ENCODE measurements around the gene ME1. TPM values are rescaled to one million over a fixed set of nuclear protein-coding genes. Genes with fewer than 3 reads are reported as not detected.
A peak's percentile ranks its signal among the peaks of the same experiment; 100 is the strongest.

Gene ME1
- total RNA-seq, 1 donor: 27.9 TPM

DNA sequence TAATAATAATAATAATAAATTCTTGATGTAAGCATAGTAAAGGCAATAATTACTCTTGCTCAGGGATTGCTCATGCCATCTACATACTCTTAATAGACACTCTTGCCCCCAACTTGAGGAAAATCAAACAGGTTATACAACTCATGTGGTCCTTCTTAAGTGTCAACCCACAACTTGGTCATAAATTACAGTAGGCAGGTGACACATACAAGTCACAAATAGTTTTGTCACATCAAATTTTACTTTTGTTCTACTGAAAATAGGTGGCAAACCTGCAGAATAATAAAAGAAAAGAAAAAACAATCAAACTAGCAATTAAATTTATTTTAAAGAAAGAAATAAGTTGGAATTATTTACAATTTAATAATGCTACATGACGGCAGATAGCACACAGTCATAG is 1.6 kb downstream of the ME1 start:
- Histone ChIP-seq H3K4me2 (ENCODE audit: insufficient read depth, low read length) (peak overlapping the region; percentile 93), H3K79me2 (ENCODE audit: insufficient read depth, low read length) (peaks cover 7% of the 10 kb centered on the region), H3K4me1 (ENCODE audit: insufficient read depth, low read length) (peaks cover 4% of the 10 kb centered on the region), H4K20me1 (ENCODE audit: insufficient read depth, low read length) (no peaks in the 10 kb centered on the region), H3K27ac (ENCODE audit: low read depth, low read length) (peak overlapping the region; percentile 61), H3K4me3 (ENCODE audit: insufficient read depth, low read length) (peak overlapping the region; percentile 90), H2AFZ (ENCODE audit: low read length) (no peak overlapping the region), H3K9me3 (ENCODE audit: low read depth, low read length) (no peaks in the 10 kb centered on the region), H3K27me3 (ENCODE audit: insufficient read depth, low read length) (no peaks in the 10 kb centered on the region), H3K36me3 (ENCODE audit: insufficient read depth, low read length) (no peaks in the 10 kb centered on the region)
- TF ChIP-seq, protein P1, sequence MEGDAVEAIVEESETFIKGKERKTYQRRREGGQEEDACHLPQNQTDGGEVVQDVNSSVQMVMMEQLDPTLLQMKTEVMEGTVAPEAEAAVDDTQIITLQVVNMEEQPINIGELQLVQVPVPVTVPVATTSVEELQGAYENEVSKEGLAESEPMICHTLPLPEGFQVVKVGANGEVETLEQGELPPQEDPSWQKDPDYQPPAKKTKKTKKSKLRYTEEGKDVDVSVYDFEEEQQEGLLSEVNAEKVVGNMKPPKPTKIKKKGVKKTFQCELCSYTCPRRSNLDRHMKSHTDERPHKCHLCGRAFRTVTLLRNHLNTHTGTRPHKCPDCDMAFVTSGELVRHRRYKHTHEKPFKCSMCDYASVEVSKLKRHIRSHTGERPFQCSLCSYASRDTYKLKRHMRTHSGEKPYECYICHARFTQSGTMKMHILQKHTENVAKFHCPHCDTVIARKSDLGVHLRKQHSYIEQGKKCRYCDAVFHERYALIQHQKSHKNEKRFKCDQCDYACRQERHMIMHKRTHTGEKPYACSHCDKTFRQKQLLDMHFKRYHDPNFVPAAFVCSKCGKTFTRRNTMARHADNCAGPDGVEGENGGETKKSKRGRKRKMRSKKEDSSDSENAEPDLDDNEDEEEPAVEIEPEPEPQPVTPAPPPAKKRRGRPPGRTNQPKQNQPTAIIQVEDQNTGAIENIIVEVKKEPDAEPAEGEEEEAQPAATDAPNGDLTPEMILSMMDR (IDR thresholded peaks at IDR 0.05; ENCODE audit: extremely low read depth, low read depth, low read length): no peak
- DNase-seq (ENCODE audit: insufficient read length, low spot score, missing footprints): no peak

DNA sequence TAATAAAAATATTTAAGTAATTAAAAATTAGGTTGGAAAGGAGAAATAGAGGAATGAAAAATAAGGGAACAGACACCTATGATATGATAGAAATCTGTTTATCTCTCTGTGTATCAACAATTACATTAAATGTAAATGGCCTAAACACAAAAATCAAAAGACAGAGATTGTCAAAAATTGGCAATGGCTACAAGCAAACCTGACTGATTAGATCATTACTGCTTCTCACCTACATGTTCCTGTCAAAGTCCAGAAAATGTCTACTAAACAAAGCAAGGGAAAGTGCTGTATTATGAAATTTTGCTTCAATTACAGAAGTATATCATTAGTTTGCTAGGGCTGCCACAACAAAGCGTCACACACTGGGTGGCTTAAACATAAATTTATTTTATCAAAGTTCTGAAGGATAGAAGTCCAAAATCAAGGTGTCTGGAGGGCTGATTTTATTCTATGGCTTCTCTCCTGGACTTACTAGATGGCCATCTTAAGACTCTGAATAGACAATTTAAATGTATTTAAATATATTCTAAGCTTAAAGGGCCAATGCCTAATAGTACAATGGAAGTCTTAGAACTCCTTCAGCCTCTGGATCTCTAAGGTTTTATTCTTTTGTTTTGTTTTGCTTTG is 6.3 kb downstream of the ME1 start:
- no peaks in the 10 kb centered on the region for H3K36me3 ChIP-seq (ENCODE audit: insufficient read depth, low read length)
- H3K4me3 ChIP-seq (ENCODE audit: insufficient read depth, low read length): no peak overlapping the region
- no peaks in the 10 kb centered on the region for H3K27me3 ChIP-seq (ENCODE audit: insufficient read depth, low read length)
- no peaks in the 10 kb centered on the region for H3K9me3 ChIP-seq (ENCODE audit: low read depth, low read length)
- H3K4me2 ChIP-seq (ENCODE audit: insufficient read depth, low read length): no peak overlapping the region
- H4K20me1 ChIP-seq (ENCODE audit: insufficient read depth, low read length): no peaks in the 10 kb centered on the region
- no peaks in the 10 kb centered on the region for H3K79me2 ChIP-seq (ENCODE audit: insufficient read depth, low read length)
- DNase-seq (ENCODE audit: insufficient read length, low spot score, missing footprints): no peak
- TF ChIP-seq, protein P1 (IDR thresholded peaks at IDR 0.05; ENCODE audit: extremely low read depth, low read depth, low read length): no peak
- H3K4me1 ChIP-seq (ENCODE audit: insufficient read depth, low read length): no peaks in the 10 kb centered on the region
- H2AFZ ChIP-seq (ENCODE audit: low read length): no peak overlapping the region
- H3K27ac ChIP-seq (ENCODE audit: low read depth, low read length): no peak overlapping the region

DNA sequence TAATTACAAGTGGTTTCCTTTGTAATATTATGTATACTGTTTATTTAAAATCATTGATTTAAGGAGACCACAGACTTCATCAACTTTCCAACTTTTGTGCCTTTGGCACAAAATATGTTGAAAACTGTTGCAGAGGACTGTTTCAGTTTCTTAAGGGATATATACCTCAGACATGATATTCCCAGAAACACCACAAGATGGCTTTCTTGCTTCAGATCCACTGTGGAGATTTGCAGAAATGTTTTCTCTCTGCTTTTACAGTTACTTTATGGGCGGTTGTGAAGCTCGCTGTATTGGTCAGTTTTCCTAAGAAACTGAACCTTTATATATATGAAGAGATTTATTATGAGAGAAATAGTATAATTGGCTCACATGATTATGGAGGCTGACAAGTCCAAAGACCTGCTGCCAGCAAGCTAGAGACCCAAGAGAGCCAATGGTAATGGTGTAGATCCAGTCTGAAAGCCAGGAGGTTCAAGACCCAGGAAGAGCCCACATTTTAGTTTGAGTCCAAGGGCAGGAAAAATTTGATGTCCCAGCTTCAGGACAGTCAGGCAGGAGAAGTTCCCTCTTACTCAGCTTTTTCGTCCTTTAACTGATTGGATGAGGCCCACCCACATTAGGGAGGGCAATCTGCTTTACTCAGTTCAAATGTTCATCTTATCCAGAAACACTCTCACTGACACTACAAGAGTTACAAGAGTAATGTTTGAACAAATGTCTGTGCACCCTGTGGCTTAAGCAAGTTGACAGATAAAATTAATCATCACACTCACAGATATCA is 12.8 kb downstream of the ME1 start:
- no peaks in the 10 kb centered on the region for H3K27me3 ChIP-seq (ENCODE audit: insufficient read depth, low read length)
- H2AFZ ChIP-seq (ENCODE audit: low read length): peak overlapping the region; percentile 10
- H3K27ac ChIP-seq (ENCODE audit: low read depth, low read length): no peak overlapping the region
- no peaks in the 10 kb centered on the region for H3K36me3 ChIP-seq (ENCODE audit: insufficient read depth, low read length)
- H3K79me2 ChIP-seq (ENCODE audit: insufficient read depth, low read length): no peaks in the 10 kb centered on the region
- no peak overlapping the region for H3K4me3 ChIP-seq (ENCODE audit: insufficient read depth, low read length)
- H3K9me3 ChIP-seq (ENCODE audit: low read depth, low read length): no peaks in the 10 kb centered on the region
- DNase-seq (ENCODE audit: insufficient read length, low spot score, missing footprints): peak; percentile 26
- no peaks in the 10 kb centered on the region for H3K4me1 ChIP-seq (ENCODE audit: insufficient read depth, low read length)
- no peaks in the 10 kb centered on the region for H4K20me1 ChIP-seq (ENCODE audit: insufficient read depth, low read length)
- H3K4me2 ChIP-seq (ENCODE audit: insufficient read depth, low read length): no peak overlapping the region
- TF ChIP-seq, protein P1 (IDR thresholded peaks at IDR 0.05; ENCODE audit: extremely low read depth, low read depth, low read length): peak; percentile 63

DNA sequence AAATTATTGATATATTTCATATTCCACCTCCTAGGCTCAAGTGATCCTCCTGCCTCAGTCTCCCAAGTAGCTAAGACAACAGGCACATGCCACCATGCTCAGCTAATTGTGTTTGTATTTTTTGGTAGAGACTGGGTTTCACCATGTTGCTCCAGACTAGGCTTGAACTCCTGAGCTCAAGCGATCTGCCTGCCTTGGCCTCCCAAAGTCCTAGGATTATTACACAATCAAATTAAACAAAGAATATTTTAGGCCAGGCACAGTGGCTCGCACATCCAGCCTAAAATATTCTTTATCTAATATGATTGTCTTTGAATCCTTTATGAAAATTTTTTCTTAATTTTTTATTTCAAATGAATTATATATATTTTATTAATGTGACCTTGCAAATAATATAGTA is 17.8 kb downstream of the ME1 start:
- DNase-seq (ENCODE audit: insufficient read length, low spot score, missing footprints): no peak
- TF ChIP-seq, protein P1 (IDR thresholded peaks at IDR 0.05; ENCODE audit: extremely low read depth, low read depth, low read length): no peak
- no peak overlapping the region for H3K4me3 ChIP-seq (ENCODE audit: insufficient read depth, low read length)
- H3K4me1 ChIP-seq (ENCODE audit: insufficient read depth, low read length): no peaks in the 10 kb centered on the region
- H3K4me2 ChIP-seq (ENCODE audit: insufficient read depth, low read length): no peak overlapping the region
- H2AFZ ChIP-seq (ENCODE audit: low read length): no peak overlapping the region
- H3K27ac ChIP-seq (ENCODE audit: low read depth, low read length): no peak overlapping the region
- H4K20me1 ChIP-seq (ENCODE audit: insufficient read depth, low read length): no peaks in the 10 kb centered on the region
- H3K9me3 ChIP-seq (ENCODE audit: low read depth, low read length): no peaks in the 10 kb centered on the region
- H3K27me3 ChIP-seq (ENCODE audit: insufficient read depth, low read length): no peaks in the 10 kb centered on the region
- no peaks in the 10 kb centered on the region for H3K79me2 ChIP-seq (ENCODE audit: insufficient read depth, low read length)
- no peaks in the 10 kb centered on the region for H3K36me3 ChIP-seq (ENCODE audit: insufficient read depth, low read length)

All from osteoblast (primary cell).